HG02571 (cell line): ENCODE results near the gene SH3BGR.

Experiments
- ATAC-seq: cut with Tn5 transposase; IDR thresholded peaks from one replicate; pipeline ENCODE4 v1.9.1; 2021; ENCODE audit warnings: mild to moderate bottlenecking, moderate library complexity; ENCODE audit not compliant: unreplicated experiment

The SH3BGR gene

DNA sequence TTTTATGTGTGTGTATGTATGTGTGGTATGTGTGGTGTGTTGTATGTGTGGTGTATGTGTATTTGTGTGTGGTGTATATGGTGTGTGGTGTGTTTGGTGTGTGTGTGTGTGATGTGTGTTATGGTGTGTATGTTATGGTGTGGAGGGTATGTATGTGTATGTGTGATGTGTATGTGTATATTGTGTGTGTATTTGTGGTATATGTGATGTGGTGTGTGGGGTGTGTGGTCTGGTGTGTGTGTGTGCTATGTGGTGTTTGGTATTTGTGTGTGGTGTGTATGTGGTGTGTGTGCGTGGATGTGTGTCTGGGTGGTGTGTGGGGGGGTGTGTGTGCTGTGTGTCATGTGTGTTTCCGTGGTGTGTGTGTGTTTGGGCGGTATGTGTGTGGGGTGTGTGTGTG is 59.3 kb downstream of the SH3BGR start:
- ATAC-seq, result no peak

DNA sequence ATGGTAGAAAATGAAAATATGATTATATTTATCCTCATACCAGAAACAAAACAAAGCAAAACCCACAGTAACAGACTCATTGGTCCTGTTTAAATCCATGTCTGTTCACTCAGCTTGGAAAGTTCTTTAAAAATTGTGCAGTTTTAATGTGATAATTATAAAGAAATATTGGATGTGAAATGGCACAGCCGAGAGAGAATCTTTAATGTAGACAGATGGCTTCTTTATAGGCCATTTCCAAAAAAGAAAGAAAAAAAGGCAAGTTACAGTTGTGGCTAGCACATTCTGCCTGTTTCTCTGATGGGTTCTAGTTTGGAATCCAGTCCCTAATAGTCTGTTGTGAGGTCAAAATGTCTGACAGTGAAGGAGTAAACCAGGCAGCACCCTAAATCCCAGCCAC is 62.0 kb downstream of the SH3BGR start:
- ATAC-seq, result no peak

DNA sequence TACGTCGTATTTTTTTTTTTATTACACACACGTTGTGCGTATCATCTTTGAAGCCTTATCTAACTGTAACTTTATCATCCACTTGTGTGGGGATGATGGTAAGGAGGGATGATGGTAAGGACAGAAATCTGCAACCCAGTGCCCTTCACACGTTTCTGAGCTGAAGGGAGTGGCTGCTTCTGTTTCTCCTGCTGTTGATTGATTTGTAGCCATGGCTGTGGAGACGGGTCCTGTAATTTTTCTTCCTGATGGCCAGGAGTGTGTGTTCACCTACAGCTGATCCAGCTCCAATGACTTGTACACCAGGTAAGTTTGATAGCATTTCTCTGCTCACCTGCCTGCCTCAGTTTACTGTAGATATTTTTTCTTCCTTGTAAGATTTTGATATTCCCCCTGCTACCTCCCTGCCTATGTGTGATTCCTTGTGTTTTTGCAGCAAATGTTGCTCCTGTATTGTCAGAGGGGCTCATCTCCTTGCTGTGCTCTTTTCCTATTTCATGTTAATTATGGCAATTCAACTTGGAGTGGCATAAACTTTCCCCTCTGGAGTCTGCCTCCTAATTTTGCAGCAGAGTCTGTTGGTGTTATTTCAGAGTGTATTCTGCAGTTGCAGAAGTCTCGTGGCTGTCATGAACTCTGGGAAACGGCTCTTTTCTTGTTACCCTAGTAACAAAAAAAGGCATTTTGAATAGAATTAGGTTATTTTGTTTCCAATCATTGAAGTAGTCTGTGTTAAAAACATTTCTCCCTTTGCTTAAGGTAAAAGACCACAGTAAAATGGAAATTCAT is 64.1 kb downstream of the SH3BGR start:
- no peak for ATAC-seq

DNA sequence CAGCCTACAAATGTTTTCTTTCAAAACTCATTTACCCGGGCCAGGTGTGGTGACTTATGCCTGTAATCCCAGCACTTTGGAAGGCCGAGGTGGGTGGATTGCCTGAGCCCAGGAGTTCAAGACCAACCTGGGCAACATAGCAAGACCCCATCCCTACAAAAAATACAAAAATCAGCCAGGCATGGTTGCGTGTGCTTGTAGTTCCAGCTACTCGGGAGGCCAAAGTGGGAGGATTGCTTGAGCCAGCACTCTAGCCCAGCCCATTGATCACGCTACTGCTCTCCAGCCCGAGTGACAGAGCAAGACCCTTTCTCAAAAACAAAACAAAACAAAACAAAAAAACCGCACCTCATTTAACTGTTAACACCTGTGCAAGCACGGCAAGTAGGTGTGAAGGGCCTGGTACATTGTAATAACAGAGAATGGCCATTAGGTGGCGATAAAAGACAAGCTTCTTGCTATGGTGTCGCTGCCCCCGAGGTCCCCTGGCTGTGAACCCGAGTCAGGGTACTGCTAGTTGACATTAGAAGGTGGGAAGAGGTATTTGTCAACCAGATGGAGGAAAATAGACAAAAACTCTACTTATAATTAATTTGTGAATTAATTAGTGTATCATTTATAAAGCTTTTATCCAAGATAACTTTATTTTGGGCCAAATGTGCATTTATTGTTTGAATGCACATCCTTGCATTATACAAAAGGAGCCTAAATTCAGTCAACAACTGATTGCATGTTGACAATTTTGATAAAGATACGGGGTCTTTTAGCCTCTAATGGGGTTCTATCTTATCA is 66.5 kb downstream of the SH3BGR start:
- ATAC-seq, result no peak

DNA sequence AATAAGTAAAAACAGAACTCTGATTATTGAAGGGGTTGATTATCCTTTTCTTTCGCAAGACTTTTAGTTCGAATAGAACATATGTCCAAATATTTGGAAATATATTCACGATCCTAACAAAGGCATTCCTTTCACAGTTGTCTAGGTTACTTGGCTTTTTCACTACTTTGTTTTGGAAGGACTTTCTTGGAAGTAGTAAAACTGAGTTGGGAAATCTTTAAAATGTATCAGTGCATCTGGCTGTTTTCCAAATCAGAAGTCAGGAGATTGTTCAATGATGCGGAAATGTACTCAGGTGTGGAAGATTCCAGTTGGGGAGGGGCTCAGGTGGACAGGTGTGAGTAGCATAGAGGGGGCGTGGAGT is 67.1 kb downstream of the SH3BGR start:
- no peak for ATAC-seq

DNA sequence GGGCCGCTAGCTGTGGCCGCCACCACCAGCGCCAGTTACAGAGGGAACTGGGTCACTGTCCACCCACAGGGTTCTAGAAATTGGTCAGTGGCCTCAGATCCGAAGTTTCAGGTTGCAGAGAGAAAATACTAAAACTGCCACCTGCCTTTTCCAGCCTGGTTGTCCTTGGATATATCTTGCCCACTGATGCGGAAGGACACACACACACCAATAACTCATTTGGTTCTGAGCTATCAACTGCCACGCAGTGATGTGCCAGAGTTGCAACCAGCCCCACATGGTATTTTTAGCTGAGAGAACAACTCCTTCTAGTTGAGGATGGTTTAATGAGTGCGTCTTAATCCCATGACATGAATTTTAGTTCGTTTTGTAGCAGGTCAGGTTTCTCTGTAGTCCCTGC is 68.1 kb downstream of the SH3BGR start:
- ATAC-seq, result no peak

DNA sequence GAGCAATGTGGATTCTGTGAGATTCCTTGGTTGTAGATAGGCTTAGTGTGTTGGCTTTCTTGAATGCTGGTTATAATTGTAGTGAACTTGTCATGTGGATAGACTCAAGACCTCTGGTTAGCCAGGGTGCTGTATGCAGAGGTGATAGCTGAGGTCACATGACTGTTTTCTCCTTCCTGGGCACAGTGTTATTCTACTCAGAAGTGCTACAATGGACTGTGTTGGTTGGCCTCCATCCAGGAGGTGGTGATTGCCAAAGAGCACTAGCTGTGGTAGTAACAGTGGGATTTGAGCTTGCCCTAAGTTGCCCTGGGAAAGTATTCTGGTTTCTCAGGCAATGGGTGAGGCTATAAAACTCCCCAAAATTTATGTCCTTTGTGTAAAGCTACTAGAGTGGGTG is 71.6 kb downstream of the SH3BGR start:
- ATAC-seq, result no peak

DNA sequence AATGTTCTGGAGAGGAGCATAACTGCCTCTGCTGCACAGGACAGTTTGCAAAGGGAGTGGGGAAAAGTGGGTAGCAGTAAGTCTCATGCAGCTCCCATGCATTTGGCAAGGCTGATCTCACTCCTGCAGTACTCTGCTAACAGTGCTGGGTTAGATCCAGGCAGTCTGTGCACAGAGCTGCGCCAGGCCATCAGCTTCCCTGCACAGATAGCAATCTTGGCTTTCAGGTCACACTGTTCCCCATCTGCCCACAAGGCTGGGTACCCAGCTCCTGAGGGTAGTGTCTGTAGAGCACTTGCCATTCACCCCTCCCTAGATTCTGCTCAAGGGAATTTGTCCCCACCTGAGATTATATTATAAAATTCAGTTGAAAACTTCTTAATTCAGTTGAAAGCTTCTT is 72.1 kb downstream of the SH3BGR start:
- ATAC-seq, result no peak

DNA sequence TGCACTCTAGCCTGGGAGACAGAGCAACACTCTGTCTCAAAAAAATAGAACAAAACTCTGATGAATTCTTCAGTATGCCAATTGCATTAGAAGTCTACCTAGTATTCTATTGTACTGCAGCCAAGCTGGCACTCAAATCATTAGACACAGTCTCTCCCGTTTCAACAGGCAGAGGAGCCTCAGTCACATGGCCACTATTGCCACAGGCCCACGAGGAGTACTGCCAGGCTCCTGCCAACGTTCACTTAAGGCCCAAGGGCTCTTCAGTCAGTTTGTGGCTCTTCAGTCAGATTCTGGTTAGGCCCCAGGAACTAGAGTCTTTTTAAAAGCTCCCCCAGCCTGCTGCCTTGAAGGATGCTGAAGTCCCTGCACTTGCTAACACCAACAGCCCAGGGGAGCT is 73.4 kb downstream of the SH3BGR start:
- no peak for ATAC-seq

DNA sequence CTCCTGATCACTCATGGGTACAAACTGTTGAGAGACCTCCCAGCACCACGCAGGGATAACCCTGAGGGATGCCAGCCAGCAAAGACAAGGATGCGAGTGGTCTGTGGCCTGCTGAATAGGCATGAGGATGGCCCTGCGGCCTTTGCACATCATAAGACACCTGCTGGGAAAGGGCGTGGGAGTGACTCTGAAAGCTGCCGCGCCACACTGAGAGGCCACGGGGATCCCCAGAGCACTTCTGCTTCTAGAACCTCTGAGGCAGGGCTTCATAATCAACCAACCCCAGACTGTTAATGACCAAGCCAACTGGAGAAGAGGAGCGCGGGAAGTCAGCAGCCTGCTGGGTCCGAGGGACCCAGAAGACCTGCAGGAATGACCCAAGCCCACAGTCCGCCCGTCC is 73.8 kb downstream of the SH3BGR start:
- ATAC-seq, result no peak

DNA sequence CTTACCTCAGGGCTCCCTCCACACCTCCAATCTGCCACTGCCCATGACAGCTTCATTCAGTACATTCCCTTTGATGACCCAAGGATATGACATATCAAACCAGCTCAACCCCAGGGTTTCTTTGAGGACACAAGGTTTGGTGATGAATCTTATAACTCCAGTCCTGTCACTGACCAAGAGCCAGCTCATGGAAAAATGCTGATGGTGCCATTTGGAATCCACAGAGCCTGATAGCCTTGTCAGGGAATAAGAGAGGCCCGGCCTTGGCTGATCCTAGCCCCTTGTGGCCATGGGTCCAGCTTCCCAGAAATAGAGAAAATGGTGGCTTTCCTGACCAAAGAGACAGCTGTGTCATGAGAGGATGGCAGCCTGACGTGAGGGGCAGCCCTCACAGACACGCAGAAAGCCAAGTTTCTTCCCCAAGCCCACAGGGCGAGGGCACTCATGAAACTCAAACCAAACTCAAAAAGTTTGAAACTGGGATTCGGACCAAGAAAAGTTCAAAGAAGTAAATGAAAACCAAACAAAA is 75.4 kb downstream of the SH3BGR start:
- no peak for ATAC-seq

DNA sequence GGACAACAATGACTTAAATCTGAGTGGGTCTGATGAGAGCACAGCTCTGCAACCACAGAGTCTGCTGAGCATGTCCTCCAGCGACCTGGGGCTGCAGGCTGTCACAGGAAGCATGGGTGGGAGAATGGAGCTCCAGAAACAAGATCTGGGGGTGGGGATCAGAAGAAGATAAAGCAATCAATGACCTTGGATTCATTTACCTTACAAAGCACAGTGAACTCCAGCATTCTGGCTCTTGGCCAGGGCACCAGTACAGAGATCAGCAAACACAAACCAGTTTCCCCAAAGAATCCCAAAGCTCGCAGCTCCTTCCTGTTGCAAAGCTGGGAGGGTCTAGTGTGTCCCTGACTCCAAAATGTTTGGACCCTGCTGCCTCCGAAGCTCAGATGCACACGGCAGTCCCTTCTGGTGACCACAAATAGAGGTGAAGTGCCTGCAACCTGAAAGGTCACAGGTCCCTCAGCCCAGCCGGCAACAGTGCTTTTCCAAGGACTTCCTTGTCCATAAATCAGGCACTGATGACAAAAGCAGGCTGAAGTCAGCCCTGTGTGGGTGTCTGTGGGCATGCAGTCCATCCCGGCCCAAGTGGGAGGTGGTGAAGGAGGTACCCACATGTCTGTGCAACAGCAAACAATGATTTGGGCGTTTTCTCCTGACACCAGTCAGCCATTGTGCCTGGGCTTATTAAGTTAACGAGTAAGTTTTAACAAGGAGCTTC is 76.1 kb downstream of the SH3BGR start:
- ATAC-seq, result no peak

DNA sequence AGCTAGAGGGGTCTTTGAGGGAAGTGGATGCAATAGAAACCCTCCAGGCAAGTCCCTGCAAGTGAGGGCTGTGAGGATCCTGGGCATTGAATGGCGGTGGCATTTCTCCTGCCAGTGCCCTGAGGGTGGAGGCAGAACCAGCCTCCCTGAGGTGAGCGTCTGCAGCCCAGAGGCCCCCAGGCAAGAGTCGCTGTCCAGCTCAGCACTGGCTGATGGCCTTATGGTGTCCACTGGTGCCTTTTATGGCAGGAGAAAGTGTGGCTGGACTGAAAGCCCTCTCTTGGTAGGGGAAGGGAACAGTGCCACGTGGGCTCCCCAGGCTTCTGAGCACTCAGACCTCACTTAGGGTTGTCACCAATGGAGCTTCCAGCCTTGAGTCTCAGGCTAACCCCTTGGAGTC is 77.3 kb downstream of the SH3BGR start:
- ATAC-seq, result no peak

DNA sequence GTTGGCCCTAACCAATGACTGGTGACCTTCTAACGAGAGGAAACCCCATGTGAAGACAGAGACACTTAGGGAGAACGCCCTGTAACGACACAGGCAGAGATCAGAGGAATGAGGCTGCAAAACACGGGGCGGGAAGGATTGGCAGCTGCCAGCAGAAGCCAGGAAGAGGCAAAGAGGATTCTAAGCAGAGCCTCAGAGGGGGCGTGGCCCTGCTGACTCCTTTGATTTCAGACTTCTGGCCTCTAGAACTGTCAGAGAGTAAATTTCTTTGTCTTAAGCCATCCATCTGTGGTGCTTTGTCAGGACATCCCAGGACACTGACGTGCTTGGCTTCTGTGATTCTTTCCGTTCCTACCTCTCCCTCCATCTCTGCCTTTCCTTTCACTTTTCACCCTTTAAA is 79.3 kb downstream of the SH3BGR start:
- ATAC-seq, result no peak

DNA sequence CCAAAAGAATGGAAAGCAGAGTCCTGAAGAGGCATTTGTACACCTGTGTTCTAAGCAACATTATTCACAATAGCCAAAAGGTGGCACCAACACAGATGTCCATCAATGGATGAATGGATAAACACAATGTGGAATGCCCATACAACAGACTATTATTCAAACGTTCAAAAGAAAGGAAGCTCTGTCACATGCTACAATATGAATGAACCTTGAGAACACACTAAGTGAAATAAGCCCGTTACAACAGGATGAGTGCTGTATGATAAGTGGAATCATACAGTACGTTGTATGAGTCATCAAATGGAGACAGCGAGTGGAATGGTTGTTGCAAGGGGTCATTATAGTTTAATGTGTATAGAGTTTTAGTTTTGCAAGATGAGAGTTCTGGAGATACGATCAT is 80.1 kb downstream of the SH3BGR start:
- no peak for ATAC-seq

DNA sequence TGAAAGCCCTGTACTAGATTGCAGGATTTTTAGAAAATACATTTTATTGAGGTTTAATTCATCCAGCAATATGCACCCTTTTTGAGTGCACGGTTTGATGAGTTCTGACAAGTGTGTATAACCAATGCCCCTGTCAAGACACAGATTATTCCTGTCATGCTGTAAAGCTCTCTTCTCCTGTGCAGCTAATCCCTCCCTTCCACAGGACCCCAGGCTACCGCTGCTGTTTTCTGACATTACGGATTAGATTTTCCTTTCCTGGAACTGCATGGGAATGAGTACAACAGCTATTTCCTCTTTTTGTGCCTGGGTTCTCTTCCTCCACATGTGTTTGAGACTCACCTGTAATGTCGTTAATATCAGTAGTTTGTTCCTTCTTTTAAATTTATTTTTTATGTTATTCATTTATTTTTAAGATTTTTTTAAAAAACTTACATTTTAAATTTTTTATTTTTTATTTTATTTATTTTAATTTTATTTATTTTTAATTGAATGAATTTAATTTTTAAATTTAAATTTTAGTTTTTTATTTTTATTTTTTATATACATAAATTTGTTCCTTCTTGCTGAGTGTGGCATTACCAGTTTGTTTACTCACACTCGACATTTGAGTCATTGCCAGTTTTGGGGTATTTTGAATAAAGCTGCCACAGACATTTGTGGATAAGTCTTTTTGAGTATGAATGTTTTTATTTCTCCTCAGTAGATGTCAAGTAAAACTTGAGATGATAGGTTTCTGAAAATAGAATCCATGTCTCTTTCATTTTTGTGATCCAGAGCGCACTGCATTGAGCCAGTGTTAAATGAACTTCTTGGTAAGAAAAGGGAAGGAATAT is 82.0 kb downstream of the SH3BGR start:
- no peak for ATAC-seq

DNA sequence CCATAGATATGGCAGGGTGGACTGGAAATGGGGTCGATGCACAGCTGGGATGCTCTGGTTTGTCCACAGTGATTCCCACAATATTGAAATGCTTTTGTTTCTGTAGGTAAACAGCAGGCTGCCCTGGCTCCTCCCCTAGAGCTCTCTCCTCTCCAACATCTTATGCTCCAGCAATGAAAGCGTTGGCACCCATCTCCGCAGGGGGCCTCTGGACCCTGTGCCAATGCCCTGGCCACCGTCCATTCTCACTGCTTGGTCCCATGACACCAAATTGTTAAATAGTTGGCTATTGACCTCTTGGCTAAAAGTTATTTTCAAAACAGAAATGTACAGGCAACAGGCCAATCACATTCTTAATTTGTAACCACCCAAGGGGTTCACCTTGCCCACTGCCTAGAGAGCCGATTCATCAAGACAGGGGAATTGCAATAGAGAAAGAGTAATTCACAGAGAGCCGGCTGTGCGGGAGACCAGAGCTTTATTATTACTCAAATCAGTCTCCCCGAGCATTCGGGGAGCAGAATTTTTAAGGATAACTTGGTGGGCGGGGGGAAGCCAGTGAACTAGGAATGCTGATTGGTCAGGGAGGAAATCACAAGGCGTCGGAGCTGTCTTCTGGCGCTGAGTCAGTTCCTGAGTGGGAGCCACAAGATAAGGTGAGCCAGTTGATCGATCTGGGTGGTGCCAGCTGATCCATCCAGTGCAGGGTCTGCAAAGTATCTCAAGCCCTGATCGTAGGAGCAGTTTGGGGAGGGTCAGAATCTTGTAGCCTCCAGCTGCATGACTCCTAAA is 84.1 kb downstream of the SH3BGR start:
- no peak for ATAC-seq

DNA sequence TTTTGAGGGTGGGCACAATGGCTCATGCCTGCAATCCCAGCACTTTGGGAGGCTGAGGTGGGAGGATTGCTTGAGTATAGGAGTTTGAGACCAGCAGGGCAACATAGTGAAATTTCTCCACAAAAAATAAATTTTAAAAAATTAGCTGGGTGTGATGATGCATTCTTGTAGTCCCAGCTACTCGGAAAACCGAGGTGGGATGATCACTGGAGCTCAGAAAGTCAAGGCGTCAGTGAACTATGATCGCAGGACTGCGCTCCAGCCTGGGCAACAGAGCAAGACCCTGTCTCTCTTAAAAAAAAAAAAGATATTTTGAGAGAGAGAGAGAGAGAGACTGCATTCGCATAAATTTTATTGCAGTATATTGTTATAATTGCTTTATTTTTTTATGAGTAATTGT is 85.1 kb downstream of the SH3BGR start:
- no peak for ATAC-seq

DNA sequence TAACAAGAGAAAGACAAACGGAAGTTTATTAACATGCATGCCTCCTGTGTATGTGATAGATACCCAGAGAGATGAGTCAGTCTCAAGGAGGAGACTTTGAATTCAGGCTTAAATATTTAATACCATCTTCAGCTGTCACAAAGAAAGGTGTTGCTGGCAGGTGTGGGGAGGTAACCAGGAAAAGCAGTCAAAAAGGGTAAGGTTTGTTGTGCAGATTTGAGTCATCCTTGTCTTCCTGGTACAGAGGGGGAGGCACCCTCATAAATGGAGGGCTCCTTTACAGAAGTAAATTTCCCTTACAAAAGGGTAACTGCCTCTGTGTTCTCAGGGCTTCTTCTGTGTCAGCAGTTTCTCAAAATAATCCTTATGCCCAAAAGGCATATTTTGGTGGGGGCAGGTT is 85.8 kb downstream of the SH3BGR start:
- no peak for ATAC-seq

DNA sequence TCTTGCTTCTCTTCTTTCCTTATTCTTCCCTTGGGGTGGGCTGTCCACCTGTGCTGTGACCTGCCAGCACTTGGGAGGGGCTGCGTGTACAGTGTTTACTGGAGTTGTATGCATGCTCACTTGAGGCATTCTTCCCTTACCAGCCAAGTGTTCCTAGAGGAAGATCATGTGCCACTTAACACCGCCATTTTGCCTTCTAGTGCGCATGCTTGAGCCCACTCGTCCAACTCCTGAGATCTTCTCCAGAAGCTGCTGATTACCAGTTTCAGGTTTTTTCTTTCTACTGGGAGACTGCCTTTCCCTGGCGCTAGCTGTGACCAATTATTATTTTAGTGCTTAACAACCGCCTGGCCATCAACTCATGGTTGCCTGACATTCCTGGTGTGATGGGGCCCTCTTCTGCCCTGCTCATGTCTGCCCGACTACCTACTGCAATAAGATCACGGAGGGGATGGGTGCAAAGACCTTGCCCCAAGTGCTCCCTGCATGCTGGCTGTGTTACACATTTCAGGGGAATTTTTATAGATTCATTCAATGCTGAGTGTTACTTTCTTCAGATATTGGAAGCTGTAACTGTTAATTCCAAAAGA is 86.8 kb downstream of the SH3BGR start:
- no peak for ATAC-seq
